Esophagus muscularis mucosa (tissue), 3 donors: ENCODE results near the gene MCM7.

ENCODE experiments used
- CTCF ChIP-seq, 3 experiments: fragments of 200-600 bp in 2 of 3; fragments of 450-650 bp in 1 of 3; sonication (generic) in 2 of 3; IDR thresholded peaks; one replicate each; pipeline ENCODE4 v1.5.1; 2017 to 2019; ENCODE audit warnings: antibody characterized with exemption in 3 of 3, mild to moderate bottlenecking in 2 of 3, moderate library complexity in 1 of 3
- POLR2A ChIP-seq: fragments of 450-650 bp; IDR thresholded peaks from one replicate; pipeline ENCODE4 v1.6.1; 2017; ENCODE audit warnings: antibody characterized with exemption, moderate library complexity, mild to moderate bottlenecking, low read depth

- TF ChIP-seq POLR2A (peak; percentile 65), CTCF (IDR thresholded peaks at IDR 0.05) (peak in 2 of 3 experiments; percentile 8 to 12)
Measured at GRCh38 chr7:100049441-100050291, 51.5 kb downstream of the MCM7 start, which contains the start of gene ZSCAN21.
